ENCODE data around the gene COL4A2.
A peak's percentile ranks its signal among the peaks of the same experiment; 100 is the strongest.
"Not testable (repeated sequence)": the region's sequence is repeated elsewhere in the genome, so short reads cannot be mapped to it uniquely, and the experiment has no call there.

COL4A2 gene

DNA sequence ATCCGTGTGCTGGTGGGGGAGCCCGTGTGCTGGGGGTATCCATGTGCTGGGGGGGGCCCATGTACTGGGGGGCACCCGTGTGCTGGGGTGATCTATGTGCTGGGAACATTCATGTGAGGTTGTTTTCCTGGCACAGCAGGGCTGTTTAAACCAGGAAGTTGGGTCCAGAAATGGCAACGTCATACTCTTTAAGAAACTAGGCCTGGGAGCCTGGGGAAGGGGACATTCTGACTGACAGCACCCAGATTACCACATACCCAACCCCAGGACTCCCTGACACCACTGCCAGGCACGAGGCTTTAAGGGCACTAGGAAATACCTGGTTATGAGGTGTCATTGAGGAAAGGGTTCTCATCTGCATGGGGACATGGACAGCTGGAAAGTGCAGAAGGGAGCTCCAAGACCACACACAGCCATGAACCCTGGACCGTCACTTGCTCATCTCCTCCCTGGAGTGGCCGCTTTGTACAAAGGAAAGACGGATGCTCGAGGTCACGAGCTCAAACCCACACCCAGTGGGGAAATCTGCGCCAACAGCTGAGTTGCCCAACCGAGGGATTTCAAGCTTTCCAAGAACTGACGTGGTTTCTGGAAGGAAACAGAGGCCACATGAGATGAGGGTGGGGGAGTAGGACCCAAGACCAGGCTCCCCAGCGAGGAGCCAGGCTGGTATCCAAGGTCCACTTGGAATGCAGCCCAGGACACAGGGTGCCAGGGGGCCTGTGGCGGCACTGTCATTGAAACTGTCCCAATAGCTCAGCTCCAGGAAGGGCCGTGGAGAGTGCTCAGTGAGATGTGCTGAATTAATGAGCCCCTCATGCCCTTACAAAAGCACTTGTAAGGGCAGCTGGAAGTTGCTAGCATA is 213.6 kb downstream of the COL4A2 start:
- DNase-seq (ENCODE audit: low spot score), result peak; percentile 83

DNA sequence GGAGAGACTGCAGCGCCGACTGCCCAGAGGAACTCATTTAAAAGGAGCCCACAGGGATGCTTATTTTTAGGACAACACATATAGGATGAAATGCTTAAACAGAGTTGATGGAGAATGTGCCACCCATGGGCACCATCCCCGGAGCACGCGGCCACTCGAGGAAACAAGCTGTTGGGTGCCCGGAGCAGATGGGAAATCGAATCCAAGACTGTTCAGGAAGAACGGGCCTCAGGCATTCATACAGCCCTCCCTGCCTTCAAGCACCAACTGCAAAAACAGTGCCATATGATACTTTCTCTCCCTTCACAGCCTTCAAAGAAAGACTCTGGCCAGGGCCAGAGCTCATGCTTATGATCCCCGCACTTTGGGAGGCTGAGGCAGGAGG is 214.2 kb downstream of the COL4A2 start:
- no peak for DNase-seq (ENCODE audit: low spot score)

DNA sequence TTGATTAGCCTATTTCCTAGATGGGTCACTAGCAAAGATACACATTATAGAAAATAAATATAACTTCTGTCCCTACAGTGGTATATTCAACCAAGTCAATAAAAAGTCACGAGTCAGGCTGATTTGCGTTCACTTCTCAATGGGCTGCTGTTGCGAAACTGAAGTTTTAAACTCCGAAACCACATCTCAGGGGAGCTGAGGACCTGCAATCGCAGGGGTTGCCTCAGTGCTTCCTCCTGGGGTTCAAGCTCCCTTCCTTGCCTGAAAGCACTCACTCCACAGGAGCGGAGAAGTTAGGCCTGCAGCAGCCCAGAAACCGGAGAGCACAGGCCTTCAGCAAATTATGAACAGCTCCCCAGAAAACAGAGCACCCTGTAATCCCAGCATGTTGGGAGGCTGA is 214.9 kb downstream of the COL4A2 start:
- DNase-seq (ENCODE audit: low spot score), result peak; percentile 26

DNA sequence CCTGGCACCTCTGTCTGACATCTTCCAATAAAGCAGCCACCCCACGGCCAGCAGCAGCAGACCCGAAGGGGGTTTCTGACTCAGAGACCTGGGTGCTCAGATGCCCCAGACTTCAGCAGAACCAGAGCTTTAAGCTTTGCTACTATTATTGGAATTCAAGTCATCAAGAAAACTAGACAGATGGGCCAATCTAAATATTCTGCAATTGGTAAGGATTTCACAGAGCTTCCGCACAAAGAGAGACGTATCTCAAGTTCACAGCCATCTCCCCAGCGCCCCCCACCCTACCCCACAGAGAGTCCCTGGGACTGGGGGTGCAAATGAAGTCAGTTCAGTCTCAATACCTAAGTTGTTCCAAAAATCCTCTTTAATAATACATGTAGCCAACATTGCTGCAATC is 215.6 kb downstream of the COL4A2 start:
- DNase-seq (ENCODE audit: low spot score), result no peak

DNA sequence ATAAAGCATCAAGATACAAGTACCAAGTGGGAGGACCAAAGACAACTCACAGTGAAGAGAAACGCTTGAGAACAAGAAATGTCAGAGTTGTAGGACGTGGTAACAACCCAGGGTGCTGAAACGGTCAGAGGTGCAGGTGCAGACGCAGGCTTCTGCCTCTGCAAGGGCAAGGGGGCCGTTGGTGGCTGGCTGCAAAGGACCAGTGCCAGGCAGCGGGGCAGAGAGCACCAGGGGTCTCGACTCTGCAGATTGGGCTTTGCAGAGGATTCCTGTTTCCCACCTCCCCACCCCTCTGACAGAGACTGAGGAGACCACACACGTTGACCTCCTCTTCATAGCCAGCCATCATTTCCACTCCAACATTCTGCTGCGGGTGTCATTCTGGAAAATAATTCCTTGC is 216.1 kb downstream of the COL4A2 start:
- no peak for DNase-seq (ENCODE audit: low spot score)

DNA sequence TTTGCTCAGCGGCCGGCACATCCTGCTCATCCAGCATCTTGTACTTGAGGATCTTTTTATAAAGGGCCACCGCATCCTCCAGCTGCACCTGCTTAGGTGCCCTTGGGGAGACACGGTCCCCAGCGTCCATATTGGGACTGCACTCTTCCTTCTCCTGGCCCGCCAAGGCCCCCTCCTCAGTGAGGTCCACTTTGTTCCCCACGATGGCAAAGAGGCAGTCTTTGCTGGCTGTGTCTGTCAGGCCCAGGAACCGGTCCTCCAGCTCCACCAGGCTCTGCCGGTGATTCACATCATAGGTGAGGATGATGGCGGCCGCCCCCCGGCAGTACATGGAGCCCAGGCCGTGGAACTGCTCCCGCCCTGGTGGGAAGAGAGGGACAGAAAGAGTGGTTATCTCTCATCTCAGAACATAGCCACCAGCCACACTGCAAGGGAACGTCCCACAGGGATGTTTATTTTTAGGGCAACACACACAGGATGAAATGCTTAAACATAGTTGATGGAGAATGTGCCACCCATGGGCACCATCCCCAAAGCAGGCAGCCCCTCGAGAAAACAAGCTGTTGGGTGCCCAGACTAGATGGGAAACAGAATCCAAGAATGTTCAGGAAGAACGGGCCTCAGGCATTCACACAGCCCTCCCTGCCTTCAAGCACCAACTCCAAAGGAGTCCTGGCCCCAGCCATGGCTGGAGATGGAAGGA is 216.9 kb downstream of the COL4A2 start:
- DNase-seq (ENCODE audit: low spot score), result no peak

DNA sequence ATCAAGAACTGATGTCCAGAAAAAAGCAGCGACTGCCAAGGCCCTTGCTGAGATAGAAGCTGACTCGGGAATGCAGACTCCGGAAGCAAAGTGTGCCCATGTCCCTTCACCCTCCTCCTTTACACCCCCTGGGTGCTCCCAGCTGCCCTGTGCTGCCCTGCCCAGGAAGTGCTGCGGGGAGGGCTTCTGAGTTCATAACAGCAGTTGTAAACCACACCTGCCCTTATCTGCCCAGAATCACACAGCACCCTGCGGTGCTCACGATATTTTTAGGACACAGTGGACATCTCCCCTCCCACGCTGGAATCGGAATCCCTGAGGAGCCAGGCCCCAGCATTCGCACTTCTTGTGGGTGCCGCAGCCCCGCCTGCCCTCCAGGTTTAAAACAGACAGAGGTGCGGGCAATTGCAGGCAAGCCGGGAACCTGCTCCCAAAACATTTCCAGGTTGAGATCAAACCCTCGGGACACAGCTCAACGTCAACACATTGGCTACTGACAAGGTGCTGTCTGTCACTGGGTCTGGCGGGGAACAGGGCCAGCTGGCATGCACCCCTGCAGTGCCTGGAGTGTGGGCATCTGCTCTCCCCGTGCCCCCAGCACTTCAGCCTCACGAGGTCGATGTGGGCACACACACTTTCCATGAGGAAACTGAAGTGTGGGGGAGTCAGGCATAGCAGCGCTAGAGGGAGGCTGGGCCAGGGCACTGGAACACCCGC is 217.6 kb downstream of the COL4A2 start:
- no peak for DNase-seq (ENCODE audit: low spot score)

DNA sequence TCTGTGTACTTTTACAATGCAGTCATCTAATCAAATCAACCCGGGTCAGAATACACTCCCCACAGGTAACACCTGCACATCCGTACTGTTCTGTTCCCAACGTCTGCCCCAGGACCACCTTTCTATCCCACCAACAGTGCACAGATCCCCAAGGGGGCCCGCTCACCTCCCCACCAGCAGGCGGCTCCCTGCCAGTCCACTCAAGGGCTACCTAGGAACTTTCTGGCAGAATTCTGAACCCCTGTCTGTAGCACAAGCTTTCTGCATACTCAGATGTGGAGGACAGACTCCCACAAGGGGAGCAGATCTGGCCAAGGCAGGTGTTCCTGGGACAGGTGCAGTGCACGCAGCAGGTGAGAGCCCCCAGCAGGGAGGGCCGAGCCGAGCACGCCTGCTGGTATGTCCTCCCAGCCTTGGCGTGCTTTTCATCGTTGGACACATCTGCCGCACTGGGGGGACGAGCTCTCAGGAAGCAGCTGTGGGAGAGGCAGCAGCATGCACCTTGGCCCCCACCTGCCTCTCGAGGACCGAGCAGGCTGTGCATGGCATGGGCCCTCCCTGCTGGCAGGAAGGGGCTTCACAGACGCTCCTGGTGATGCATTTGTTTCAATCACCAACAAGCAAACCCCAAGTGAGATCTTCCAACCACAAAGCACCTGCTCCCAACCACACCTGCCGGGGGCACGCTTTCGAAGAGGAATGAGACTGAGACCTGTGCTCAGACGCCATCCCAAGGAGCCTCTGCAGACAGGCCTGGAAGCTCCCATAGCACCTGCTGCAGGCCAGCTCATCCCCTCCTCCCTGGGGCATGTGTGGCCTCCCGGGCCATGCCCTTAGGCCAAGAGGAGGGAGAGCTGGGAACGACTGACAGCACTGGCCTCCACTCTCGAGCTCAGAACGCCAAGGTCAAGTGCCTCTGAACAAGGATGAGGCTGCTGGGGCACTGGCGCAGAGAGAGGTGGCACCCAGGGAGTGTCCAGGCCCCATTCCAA is 218.5 kb downstream of the COL4A2 start:
- no peak for DNase-seq (ENCODE audit: low spot score)

DNA sequence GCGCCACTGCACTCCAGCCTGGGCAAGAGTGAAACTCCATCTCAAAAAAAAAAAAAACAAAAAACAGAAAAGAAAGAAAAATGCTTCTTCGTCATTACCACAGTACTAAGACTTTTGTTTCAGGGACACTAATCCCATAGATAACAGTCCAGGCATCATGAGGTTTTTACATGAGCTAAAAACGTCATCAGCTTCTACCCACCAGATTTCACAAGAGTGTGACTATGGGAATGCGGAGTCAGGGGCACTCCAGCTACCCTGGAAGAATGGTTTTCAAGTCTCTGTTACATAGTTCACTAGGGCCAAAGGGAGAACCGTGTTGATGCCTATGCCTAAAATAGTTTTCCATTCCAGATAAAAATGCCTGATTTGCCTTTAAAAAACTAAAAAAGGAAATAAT is 221.3 kb downstream of the COL4A2 start:
- peak; percentile 62 for DNase-seq (ENCODE audit: low spot score)

DNA sequence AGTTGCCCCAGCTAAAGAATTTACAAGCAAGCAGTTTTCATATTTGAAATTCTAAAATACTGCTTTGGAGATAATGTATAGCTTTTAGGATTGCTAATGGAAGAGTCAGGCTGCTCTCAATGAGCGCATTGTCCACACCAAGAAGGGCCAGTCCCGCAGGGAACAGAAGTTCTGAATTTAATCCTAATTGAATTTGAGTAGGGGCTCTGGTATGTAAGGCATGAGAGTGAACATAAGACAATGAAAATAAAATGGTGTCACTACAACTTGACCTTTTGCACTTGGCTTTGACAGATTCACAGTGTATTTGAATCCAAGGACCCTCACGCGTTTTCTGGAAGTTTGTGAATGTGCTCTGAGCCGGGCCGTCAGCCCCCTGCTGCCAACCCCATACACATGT is 221.8 kb downstream of the COL4A2 start:
- no peak for DNase-seq (ENCODE audit: low spot score)

DNA sequence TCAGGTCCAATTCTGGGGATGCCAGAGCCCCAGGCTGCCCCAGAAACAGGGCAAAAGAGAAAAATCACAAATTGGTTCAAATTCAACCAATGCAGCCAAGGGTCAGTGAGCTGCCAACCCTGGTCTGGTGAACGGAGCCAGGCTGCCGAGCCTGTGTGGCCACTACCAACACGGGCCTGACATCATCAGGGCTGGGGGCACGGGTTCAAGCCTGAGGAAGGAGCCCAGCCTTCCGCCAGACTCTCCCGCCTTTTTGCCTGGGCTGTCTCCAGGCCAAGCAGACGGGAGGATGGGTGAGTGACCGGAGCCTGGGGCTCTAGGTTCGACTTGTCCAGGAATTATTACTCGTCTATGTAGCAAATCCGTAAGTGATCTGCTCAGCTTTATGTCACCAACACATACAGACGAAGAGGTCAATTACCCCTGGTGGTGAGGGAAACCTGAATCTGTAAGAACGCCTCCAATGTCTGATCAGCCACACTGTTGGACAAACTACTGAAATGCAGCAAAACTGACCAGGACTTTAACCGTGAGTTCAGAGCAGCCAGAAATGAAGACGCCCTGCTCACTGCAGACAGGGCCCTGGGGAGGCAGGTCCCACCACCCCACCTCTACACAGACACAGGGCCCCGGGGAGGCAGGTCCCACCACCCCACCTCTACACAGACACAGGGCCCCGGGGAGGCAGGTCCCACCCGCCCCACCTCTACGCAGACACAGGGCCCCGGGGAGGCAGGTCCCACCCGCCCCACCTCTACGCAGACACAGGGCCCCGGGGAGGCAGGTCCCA is 222.6 kb downstream of the COL4A2 start:
- DNase-seq (ENCODE audit: low spot score), result no peak

DNA sequence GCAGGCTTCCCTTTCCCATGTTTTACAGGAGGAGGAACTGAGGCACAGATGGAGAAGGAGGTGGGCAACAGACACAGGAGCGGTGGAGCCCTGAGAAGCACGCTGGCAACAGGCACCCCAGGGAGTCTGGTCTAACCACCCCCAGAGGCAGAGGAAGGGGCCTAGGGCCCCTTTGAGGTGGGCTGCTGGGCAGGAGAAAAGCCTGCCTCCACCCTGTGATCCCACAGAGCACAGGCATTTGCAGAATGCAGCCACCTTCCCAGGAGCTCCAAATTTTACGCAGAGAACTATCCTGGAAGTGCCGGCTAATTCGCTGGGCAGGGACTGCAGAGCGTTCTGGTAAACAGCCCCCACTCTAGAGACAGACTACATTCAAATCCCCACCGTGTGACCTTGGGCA is 224.0 kb downstream of the COL4A2 start:
- no peak for DNase-seq (ENCODE audit: low spot score)

DNA sequence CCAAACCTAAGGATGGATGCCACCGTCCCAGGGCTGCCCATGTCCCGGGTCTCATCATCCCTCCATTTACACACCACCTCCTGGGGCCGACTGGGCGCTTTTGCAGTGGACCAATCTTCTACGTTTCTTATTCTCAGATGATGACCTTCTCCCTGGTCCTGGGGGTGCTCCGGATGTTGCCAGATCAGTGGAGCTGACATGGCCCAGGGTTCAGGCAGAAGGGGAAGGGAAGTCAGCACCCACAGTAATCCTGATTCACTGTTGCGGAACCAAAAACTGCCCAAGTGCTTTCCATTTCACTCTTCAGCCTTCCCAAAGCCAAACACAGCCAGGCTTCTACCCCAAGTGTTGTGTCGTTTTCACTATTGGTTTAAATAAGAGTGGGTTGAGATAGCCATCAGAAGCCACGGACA is 224.6 kb downstream of the COL4A2 start:
- peak; percentile 56 for DNase-seq (ENCODE audit: low spot score)

DNA sequence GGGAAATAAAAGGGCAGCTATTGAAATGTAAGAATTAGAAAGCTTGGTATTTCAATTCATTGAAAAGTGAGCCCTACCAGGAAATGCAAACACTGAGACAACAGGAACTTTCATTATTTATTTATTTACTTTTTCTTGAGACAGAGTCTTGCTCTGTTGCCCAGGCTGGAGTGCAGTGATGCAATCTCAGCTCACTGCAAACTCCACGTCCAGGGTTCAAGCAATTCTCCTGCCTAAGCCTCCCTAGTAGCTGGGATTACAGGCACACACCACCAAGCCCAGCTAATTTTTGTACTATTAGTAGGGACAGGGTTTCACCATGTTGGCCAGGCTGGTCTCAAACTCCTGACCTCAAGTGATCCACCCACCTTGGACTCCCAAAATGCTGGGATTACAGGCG is 225.2 kb downstream of the COL4A2 start:
- DNase-seq (ENCODE audit: low spot score), result not testable (repeated sequence)

DNA sequence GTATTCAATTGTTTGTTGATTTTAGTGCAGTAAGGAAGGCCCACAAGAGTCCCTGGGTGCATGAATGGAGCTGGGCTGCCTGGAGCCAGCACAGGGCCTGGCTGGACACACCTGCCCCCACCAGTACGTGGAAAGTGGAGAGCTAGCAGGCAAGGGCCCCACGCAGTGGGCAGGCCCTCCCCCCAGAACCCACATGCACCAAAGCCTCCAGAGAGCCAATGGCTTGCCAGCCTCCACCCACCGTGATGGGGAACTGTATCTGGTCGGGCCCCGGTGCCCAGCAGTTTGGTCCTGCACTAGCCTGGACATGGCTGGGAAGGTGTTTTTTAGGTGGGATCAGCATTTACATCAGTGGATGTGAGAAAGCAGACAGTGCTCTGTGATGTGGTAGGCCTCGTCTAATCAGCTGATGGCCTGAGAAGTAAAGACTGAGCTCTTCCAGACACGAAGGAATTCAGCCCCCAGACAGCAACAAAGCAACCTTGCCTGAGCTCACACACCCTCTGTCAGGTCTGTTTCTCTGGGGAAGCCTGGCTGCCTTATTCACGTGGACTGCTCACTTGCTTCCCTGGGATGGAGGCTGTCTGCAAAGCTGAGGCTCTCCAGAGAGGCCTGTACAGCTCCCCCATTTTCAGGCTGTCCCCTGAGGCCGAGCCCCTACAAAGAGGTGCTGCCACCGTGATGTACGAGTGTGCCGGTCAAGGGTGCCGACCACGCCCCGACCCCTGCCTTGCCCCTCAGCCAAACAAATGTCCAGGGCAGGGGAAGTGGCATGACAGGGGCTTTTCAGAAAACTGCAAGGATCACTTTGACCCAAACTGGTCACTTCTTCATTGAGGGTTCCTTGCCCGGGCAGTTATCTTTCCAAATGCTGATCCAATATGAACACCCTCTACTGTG is 226.9 kb downstream of the COL4A2 start:
- no peak for DNase-seq (ENCODE audit: low spot score)

DNA sequence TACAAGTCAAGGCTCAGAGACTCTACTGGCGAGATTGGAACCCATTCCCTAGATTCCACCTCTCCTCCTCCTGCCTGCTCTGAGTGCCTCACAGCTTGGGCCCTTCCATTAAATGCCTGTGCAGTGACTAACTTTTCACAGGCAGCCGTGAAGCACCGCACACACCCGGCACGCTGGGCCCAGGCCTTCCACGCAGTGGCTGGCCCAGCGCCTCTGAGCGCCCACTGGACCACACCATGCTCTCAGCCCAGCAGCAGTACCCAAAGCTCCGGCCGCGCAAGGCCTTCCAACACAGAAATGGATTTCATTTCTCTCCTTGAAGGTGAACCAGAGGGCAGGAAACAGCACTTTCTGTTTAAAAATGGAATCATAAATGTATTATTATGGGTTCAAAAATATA is 228.4 kb downstream of the COL4A2 start:
- DNase-seq (ENCODE audit: low spot score), result no peak

DNA sequence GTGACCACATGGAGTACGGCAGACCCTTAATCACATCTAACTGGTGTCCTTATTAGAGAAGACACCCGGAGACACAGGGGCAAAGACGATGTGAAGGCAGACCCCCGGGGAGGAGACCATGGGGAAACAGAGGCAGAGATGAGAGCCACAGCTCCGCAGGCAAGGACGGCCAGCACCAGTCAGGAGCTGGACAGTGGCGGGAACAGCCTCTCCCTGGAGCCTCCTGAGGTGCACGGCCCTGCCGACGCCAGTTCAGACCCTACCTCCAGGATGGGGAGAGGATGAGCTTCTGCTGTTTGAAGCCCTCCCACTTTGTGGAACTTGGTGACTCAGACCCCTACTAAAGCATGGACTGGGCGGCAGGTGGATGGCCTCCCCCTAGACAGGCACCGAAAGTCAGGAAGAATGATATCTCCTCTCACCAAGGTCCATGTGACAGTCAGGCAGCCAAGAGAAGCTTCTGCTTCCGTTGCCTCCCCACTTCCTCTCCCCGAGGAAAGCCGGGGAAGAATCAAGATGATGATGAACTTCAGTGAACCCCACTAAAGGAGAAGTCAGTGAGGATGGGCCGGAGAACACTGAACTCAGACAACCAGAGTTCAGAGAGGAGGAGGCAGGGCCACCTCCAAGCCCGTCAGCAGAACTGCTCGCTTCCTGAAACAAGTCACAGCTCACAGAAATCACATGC is 229.1 kb downstream of the COL4A2 start:
- peak; percentile 92 for DNase-seq (ENCODE audit: low spot score)

DNA sequence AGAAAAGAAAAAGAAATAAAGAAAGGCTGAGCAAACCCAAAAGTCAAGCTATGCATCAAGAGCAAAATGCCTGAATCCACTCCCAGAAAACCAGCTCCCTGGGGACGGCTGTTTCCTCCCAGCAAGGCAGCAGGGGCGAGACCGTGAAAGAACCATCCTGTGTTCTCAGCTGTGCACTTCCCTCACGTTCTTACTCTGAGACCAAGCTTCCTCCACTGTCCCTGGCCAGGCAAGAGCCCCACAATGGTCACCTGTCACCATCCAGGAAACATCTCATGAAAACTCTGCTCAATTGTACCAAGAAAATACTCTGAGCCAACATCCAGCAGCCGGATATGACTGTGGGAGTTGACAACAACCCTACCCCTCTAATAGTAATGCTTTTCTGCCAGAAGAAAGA is 231.5 kb downstream of the COL4A2 start:
- DNase-seq (ENCODE audit: low spot score), result no peak

DNA sequence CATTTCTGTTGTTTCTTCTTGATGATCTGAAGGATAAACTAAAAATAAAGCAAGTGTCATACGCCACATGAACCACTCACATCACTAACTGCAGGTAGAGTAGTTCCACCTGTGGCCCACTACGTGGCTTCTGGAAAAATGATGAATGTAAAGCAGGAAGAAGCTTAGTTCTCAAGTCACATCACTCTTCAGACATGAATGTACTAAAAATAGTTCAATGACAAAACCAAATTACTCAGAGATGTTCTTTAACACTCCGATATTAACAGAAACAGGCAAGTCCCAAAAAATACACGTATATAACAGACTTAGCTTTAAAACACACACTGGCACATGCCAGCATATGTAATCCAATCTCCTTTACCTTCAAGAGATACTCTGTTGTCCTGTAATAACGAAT is 232.8 kb downstream of the COL4A2 start:
- no peak for DNase-seq (ENCODE audit: low spot score)
